Right lobe of liver (tissue), 4 donors: ENCODE measurements around the gene ACSM2A.
"Not testable (repeated sequence)": the region's sequence is repeated elsewhere in the genome, so short reads cannot be mapped to it uniquely, and the experiment has no call there.

Experiments used
- CTCF ChIP-seq, 4 donors: fragments of 200-600 bp in 3 of 4; fragments of 450-650 bp in 1 of 4; IDR thresholded peaks; one replicate each; pipeline versions ENCODE4 v1.5.1 to v1.8.0; 2016 to 2022; ENCODE audit warnings: antibody characterized with exemption in 4 of 4, mild to moderate bottlenecking in 2 of 4
- POLR2A ChIP-seq: fragments of 450-650 bp; IDR thresholded peaks from one replicate; pipeline ENCODE4 v1.6.1; 2017; ENCODE audit warnings: antibody characterized with exemption, mild to moderate bottlenecking
- donor health status: DM: no; HTN: no; CAD: no.
- donor health status: DM: no; HTN: no; CAD: no.
- donor health status: DM: no; HTN: yes; CAD: no.

GRCh38 chr16:20423772-20424128 is 27.6 kb upstream of the ACSM2A start:
- TF ChIP-seq CTCF (IDR thresholded peaks at IDR 0.05); POLR2A: not testable (repeated sequence)
